H1 (cell line): ENCODE measurements around the gene GPBP1.

Source experiments
- CHD7 ChIP-seq: fragments of 300-600 bp; sonication (generic); IDR thresholded peaks from 2 replicates; pipeline ENCODE4 v1.7.1; 2012; ENCODE audit warnings: low read length, moderate library complexity, mild to moderate bottlenecking, inconsistent platforms; ENCODE audit not compliant: insufficient replicate concordance
- CTCF ChIP-seq, 3 experiments: IDR thresholded peaks; 1 replicate in 2 of 3; 2 replicates in 1 of 3; pipeline versions ENCODE4 v1.5.1 to v1.6.1; 2011; ENCODE audit warnings: low read length in 3 of 3, mild to moderate bottlenecking in 3 of 3, inconsistent platforms in 2 of 3, low read depth in 1 of 3, moderate library complexity in 1 of 3; ENCODE audit not compliant: insufficient read depth in 1 of 3; ENCODE audit errors: control extremely low read depth in 1 of 3
- EZH2 ChIP-seq: fragments of 200-600 bp; sonication (generic); IDR thresholded peaks from 2 replicates; pipeline ENCODE4 v1.7.1; 2012; ENCODE audit warnings: low read depth, mild to moderate bottlenecking, moderate library complexity, low read length, inconsistent platforms; ENCODE audit not compliant: severe bottlenecking
- ZNF274 ChIP-seq: IDR thresholded peaks from 2 replicates; pipeline ENCODE4 v1.7.0; 2012; ENCODE audit warnings: low read length, borderline replicate concordance; ENCODE audit errors: extremely low read depth

GRCh38 chr5:57232293-57233033 is 58.6 kb downstream of the GPBP1 start:
- TF ChIP-seq ZNF274 = no peak
- no peak for TF ChIP-seq CTCF (IDR thresholded peaks at IDR 0.05; ENCODE audit: control extremely low read depth in 1 of 3, insufficient read depth in 1 of 3, low read depth in 1 of 3, low read length in 3 of 3)
- TF ChIP-seq CHD7 = no peak
- no peak for TF ChIP-seq EZH2
